NT2/D1 (cell line): ENCODE measurements around the gene HABP2.

Source experiments
- YY1 ChIP-seq: IDR thresholded peaks from 2 replicates; pipeline ENCODE4 v1.6.1; 2011; ENCODE audit not compliant: insufficient read length, insufficient read depth
- ZNF274 ChIP-seq: IDR thresholded peaks from 2 replicates; pipeline ENCODE4 v1.6.1; 2011; ENCODE audit warnings: mild to moderate bottlenecking, low read depth, low read length

- TF ChIP-seq YY1 (no peak), ZNF274 (no peak)
These were observed 7.2 kb downstream of the HABP2 start for GRCh38 chr10:113560071-113560470.
